ELF-1 (cell line): ENCODE data around the gene PDIA3.
"Not testable (repeated sequence)": the region's sequence is repeated elsewhere in the genome, so short reads cannot be mapped to it uniquely, and the experiment has no call there.

ENCODE experiments used
- DNase-seq: peaks from one replicate; pipeline ENCODE4 v3.0.0-alpha.2; 2016; ENCODE audit warnings: low read depth, low spot score

Gene PDIA3

GRCh38 chr15:43746245-43746902 is at the start of gene PDIA3:
Gene PDIA3 (plus strand): TSS chr15:43746438. CDS start chr15:43746540, 102 bp downstream.
- DNase-seq: peak; percentile 97

- DNase-seq: no peak
Measured at GRCh38 chr15:43702174-43702573, 44.1 kb upstream of the PDIA3 start.

- no peak for DNase-seq
Measured at GRCh38 chr15:43702701-43703424, 43.4 kb upstream of the PDIA3 start.

- DNase-seq: not testable (repeated sequence)
Measured at GRCh38 chr15:43710431-43711131, 35.7 kb upstream of the PDIA3 start.

GRCh38 chr15:43723151-43723550 is 23.1 kb upstream of the PDIA3 start:
- DNase-seq: no peak

GRCh38 chr15:43726306-43726705 is 19.9 kb upstream of the PDIA3 start:
- DNase-seq: not testable (repeated sequence)

GRCh38 chr15:43728053-43728725 is 18.0 kb upstream of the PDIA3 start:
- DNase-seq: not testable (repeated sequence)

GRCh38 chr15:43735416-43735815 is 10.8 kb upstream of the PDIA3 start:
- DNase-seq: no peak

GRCh38 chr15:43746903-43747309 is 668 bp downstream of the PDIA3 start:
- DNase-seq: peak; percentile 54

- no peak for DNase-seq
Measured at GRCh38 chr15:43748376-43748775, 2.1 kb downstream of the PDIA3 start.

GRCh38 chr15:43749690-43750345 is 3.6 kb downstream of the PDIA3 start:
- DNase-seq: no peak

GRCh38 chr15:43751885-43752284 is 5.6 kb downstream of the PDIA3 start:
- no peak for DNase-seq

- no peak for DNase-seq
Measured at GRCh38 chr15:43762824-43763223, 16.6 kb downstream of the PDIA3 start.

GRCh38 chr15:43763819-43764446 is 17.7 kb downstream of the PDIA3 start:
- DNase-seq: no peak

- DNase-seq: peak; percentile 61
Measured at GRCh38 chr15:43769584-43770228, 23.5 kb downstream of the PDIA3 start.

GRCh38 chr15:43771816-43772215 is 25.6 kb downstream of the PDIA3 start:
- DNase-seq: no peak

- no peak for DNase-seq
Measured at GRCh38 chr15:43772624-43773023, 26.4 kb downstream of the PDIA3 start.

- DNase-seq: no peak
Measured at GRCh38 chr15:43774062-43774461, 27.8 kb downstream of the PDIA3 start.

- peak; percentile 53 for DNase-seq
Measured at GRCh38 chr15:43775411-43775965, 29.2 kb downstream of the PDIA3 start.

- DNase-seq: peak; percentile 74
Measured at GRCh38 chr15:43776101-43776717, 30.0 kb downstream of the PDIA3 start.
